Measurements from ENCODE around the gene DKKL1.

DNA sequence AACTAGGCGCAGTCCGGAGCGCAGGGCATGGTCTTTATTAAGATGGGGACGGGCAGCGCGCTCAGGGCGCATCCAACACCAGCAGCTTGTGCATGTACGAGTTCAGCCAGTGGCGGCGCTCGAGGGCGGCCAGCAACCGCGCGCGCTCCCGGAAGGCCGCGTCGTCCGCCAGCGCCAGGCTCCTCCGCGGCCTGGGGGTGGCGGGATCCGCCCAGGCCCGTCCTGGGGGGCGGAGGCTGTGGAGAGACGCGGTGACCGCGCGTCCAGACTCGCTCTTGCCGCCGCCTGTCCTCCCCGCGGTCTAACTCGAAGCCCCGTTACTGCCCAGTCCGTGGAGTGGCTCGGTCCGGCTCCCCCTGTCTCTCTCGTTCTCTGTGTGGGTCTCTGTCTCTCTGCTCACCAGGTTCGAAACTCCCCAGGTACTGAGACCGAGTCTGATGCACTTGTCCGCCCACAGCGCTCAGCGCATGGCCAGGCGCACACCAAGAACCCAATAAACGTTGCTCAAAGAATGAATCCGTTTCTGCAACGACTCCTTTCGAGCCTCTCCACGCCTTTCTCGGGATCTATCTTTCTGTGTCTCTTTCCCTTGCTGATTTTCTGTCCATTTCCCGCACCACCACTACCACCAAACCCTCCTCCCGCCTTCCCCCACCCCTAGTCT is 58.9 kb downstream of the DKKL1 start:
- TF ChIP-seq, protein P1, sequence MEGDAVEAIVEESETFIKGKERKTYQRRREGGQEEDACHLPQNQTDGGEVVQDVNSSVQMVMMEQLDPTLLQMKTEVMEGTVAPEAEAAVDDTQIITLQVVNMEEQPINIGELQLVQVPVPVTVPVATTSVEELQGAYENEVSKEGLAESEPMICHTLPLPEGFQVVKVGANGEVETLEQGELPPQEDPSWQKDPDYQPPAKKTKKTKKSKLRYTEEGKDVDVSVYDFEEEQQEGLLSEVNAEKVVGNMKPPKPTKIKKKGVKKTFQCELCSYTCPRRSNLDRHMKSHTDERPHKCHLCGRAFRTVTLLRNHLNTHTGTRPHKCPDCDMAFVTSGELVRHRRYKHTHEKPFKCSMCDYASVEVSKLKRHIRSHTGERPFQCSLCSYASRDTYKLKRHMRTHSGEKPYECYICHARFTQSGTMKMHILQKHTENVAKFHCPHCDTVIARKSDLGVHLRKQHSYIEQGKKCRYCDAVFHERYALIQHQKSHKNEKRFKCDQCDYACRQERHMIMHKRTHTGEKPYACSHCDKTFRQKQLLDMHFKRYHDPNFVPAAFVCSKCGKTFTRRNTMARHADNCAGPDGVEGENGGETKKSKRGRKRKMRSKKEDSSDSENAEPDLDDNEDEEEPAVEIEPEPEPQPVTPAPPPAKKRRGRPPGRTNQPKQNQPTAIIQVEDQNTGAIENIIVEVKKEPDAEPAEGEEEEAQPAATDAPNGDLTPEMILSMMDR (optimal IDR thresholded peaks at IDR 0.05 in 1 of 3, IDR thresholded peaks at IDR 0.05 in 1 of 3, conservative IDR thresholded peaks at IDR 0.05 in 1 of 3; ENCODE audit: extremely low read depth in 1 of 3, insufficient read depth in 2 of 3, low read length in 3 of 3), result peak; percentile 33 to 66 (median 54)
- peak; percentile 65 for TF ChIP-seq EZH2 (IDR thresholded peaks at IDR 0.05; ENCODE audit: low read length)

All from keratinocyte (primary cell).